Lung (tissue), 12 donors: Measurements from ENCODE around the gene STARD10. TPM values are rescaled to one million over a fixed set of nuclear protein-coding genes. Genes with fewer than 3 reads are reported as not detected.
A peak's percentile ranks its signal among the peaks of the same experiment; 100 is the strongest.

ENCODE experiments used
- ATAC-seq: fragments of 200-7000 bp; cut with Tn5 transposase; one replicate; pipeline ENCODE4 v1.9.1; 2020; ENCODE audit warnings: moderate number of reproducible peaks; ENCODE audit not compliant: insufficient read depth, low FRiP score
- DNase-seq, 3 donors: peaks; one replicate each; pipeline ENCODE4 v3.0.0-alpha.2; 2013 to 2017
- H3K27ac ChIP-seq, 2 donors: one replicate each; pipeline ENCODE4 v1.5.1; 2013; ENCODE audit warnings: mild to moderate bottlenecking in 2 of 2, moderate library complexity in 2 of 2, control low read depth in 1 of 2, inconsistent platforms in 1 of 2, low read depth in 1 of 2, low read length in 1 of 2
- H3K27me3 ChIP-seq, 3 donors: one replicate each; pipeline ENCODE4 v1.5.1; 2013; ENCODE audit warnings: low read length in 2 of 3; ENCODE audit not compliant: control insufficient read depth in 3 of 3, insufficient read depth in 3 of 3
- H3K36me3 ChIP-seq, 4 donors: one replicate each; pipeline ENCODE4 v1.5.1; 2013; ENCODE audit warnings: low read length in 4 of 4, mild to moderate bottlenecking in 1 of 4, moderate library complexity in 1 of 4; ENCODE audit not compliant: control insufficient read depth in 4 of 4, insufficient read depth in 4 of 4
- H3K4me1 ChIP-seq, 5 donors: one replicate each; pipeline ENCODE4 v1.5.1; 2013; ENCODE audit warnings: low read length in 5 of 5, mild to moderate bottlenecking in 2 of 5, moderate library complexity in 1 of 5; ENCODE audit not compliant: control insufficient read depth in 5 of 5, insufficient read depth in 5 of 5
- H3K4me3 ChIP-seq: one replicate; pipeline ENCODE4 v1.5.1; 2013; ENCODE audit warnings: mild to moderate bottlenecking, control low read depth, moderate library complexity
- H3K9ac ChIP-seq, 2 donors: one replicate each; pipeline ENCODE4 v1.5.1; 2013; ENCODE audit warnings: low read length in 2 of 2, control low read depth in 1 of 2; ENCODE audit not compliant: insufficient read depth in 1 of 2
- H3K9me3 ChIP-seq, 4 donors: one replicate each; pipeline ENCODE4 v1.5.1; 2013; ENCODE audit warnings: low read length in 3 of 4, mild to moderate bottlenecking in 1 of 4, moderate library complexity in 1 of 4; ENCODE audit not compliant: control insufficient read depth in 4 of 4, insufficient read depth in 3 of 4
- WGBS, 2 donors: extraction: QIAGEN DNeasy Blood & Tissue Kit; methylation state at CpG; one replicate each; pipeline ENCODE4 v1.1.7; 2013; 5-methylcytosine and 5-hydroxymethylcytosine counted together
- polyA plus RNA-seq, 2 donors: library from polyadenylated mRNA; stranded (reverse); fragments of 200-250 nt; gene quantifications; one replicate each; pipeline ENCODE4 v1.2.1, GENCODE V29; 2013
- total RNA-seq, 2 donors: library from RNA; depleted of rRNA in 1 of 2; stranded (reverse); fragments of >200 nt in 1 of 2; gene quantifications; one replicate each; pipeline ENCODE4 v1.2.1, GENCODE V29; 2014 to 2021
- TF ChIP-seq, protein P1 (sequence below): IDR thresholded peaks from 2 replicates; pipeline ENCODE4 v1.5.1; 2012; ENCODE audit warnings: mild to moderate bottlenecking; ENCODE audit errors: control extremely low read depth, extremely low read depth
- donor health status: control.
- donor health status: control.
- donor health status: Bipolar disorder and iron deficiency.
- donor health status: healthy.
- donor health status: DM: yes; HTN: yes; CAD: no.

The STARD10 gene
- total and polyA plus RNA-seq, 4 donors = 66.5 to 198 (median 102) TPM

DNA sequence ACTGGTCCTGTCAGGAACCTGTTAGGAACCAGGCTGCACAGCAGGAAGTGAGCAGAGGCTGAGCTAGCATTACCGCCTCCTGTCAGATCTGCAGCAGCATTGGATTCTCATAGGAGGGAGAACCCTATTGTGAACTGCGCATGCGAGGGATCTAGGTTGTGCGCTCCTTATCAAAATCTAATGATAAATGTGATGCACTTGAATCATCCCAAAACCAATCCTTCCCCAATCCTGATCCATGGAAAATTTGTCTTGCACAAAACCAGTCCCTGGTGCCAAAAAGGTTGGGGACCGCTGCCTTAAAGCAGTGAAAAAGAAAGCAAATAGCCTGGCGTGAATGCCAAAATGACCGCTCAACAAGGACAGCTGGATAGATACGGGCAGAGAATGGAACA, 39.7 kb downstream of the STARD10 start:
- Histone ChIP-seq H3K36me3 (peaks cover 0 to 11% (median under 1%) of the 10 kb centered on the region in 4 donors), H3K27ac (no peak overlapping the region), H3K4me3 (no peak overlapping the region), H3K4me1 (peaks cover 0 to 35% (median 10%) of the 10 kb centered on the region in 5 donors), H3K27me3 (no peaks in the 10 kb centered on the region), H3K9ac (no peak overlapping the region), H3K9me3 (no peaks in the 10 kb centered on the region)
- ATAC-seq = no peak
- TF ChIP-seq, protein P1, sequence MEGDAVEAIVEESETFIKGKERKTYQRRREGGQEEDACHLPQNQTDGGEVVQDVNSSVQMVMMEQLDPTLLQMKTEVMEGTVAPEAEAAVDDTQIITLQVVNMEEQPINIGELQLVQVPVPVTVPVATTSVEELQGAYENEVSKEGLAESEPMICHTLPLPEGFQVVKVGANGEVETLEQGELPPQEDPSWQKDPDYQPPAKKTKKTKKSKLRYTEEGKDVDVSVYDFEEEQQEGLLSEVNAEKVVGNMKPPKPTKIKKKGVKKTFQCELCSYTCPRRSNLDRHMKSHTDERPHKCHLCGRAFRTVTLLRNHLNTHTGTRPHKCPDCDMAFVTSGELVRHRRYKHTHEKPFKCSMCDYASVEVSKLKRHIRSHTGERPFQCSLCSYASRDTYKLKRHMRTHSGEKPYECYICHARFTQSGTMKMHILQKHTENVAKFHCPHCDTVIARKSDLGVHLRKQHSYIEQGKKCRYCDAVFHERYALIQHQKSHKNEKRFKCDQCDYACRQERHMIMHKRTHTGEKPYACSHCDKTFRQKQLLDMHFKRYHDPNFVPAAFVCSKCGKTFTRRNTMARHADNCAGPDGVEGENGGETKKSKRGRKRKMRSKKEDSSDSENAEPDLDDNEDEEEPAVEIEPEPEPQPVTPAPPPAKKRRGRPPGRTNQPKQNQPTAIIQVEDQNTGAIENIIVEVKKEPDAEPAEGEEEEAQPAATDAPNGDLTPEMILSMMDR = no peak
- WGBS, 2 donors = 96% methylated on average over 8 of the region's 8 CpGs
- DNase-seq = no peak

DNA sequence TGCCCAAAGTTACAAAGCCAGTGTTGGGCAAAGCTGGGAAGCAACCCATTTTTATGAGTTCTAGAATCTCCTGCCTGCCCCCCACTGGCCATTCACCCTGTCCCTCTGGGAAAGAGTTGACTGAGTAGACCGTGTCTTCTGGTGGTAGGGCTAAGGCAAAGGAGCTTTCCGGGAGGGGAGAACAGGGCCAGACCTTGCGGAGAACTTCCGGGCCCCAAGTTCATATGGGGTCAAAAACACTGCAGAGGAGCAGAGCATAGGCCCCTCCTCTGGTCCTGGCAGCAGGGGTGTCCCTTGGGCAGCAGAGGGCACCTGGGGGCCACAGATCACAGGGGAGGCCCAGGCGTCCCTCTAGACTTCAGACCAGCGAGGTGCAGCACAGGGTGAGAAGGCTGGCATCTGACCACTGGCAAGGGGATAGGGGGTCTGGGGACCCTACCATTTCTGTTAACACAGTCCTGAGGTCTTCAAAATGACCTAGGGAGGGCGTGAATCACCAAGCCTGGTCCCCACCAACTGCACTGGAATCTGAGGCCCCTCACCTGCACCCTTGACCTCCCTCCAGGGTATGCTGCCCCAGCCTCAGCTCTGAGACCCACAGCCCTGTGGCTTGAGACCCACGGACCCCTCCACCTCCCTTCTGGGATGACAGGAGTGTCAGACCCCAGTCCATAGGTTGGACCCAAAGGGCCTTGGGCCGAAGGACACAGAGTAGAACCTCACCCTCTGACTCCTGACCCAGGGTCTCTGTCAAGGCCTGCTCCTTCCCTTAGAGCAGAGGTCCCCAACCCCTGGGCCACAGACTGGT, 40.3 kb downstream of the STARD10 start:
- H3K9ac ChIP-seq = no peak overlapping the region
- TF ChIP-seq, protein P1 = no peak
- no peak for ATAC-seq
- no peaks in the 10 kb centered on the region for H3K27me3 ChIP-seq
- H3K36me3 ChIP-seq = peaks cover 0 to 11% (median under 1%) of the 10 kb centered on the region in 4 donors
- H3K9me3 ChIP-seq = no peaks in the 10 kb centered on the region
- WGBS, 2 donors = 88 to 90% methylated on average over 9 of the region's 9 CpGs
- H3K27ac ChIP-seq = no peak overlapping the region
- no peak for DNase-seq
- peaks cover 0 to 29% (median 6%) of the 10 kb centered on the region in 5 donors for H3K4me1 ChIP-seq
- H3K4me3 ChIP-seq = no peak overlapping the region

DNA sequence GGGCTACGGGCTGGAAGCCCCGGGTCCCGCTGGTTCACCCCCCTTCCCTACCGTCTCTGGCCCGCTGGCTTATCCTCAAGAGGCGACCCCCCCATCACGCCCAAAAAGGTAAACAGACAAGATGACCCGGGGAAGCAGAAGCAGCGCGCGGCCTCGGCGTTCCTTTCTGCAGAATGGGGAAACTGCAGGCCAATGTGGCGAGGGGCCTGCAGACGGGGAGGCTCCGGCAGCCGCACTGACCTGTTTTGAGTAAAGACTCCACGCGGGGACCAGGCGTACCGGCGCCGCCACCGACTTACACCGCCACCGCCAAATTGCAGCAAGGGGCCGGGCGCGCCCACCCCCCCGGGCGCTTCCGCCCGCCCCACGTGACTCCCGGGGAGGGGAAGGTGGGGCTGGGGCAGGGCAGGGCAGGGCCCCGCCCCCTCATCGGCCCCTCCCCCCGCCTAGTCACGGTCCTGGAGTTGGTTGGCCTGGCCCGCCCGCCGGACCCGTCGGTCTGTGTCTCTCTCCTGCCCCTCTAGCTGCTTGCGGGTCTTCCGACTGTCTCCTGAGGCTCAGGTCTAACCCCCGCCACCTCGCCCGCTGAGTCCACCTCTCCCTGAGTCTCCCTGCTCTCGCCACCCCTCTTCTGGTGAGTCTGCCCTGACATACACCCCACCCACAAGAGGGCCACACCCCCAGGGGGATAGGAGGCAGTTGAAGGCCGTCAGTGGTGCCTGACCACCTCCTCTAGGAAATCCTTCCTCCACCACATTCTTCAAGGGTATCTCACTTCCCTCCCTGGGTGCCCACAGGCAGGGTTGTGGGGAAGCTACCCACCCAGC, 41.5 kb downstream of the STARD10 start, which contains the start of gene ARAP1:
Gene ARAP1, minus strand, starts transcription at position 321 of the 827 bp plus-strand sequence. CDS start 25,280 bp downstream, outside the sequence.
- 0 to 2% methylated on average over 21 to 51 of the region's 51 CpGs for WGBS, 2 donors
- DNase-seq = peak; percentile 80 to 88 (median 85)

More for the DNA sequence above, 41.5 kb downstream of the STARD10 start, which contains the start of gene ARAP1:
- H3K27me3 ChIP-seq = no peaks in the 10 kb centered on the region
- H3K36me3 ChIP-seq = peaks cover 0 to 10% (median 0%) of the 10 kb centered on the region in 4 donors
- peak within 1 kb of the TSS; percentile 31 to 80 for H3K9ac ChIP-seq
- TF ChIP-seq, protein P1 = no peak
- peak within 1 kb of the TSS; percentile 54 for H3K4me3 ChIP-seq
- H3K4me1 ChIP-seq = peaks cover 0 to 26% (median 6%) of the 10 kb centered on the region in 5 donors
- no peaks in the 10 kb centered on the region for H3K9me3 ChIP-seq
- ATAC-seq = peak; percentile 81
- peak within 1 kb of the TSS in 1 of 2 donors; percentile 85 for H3K27ac ChIP-seq
